Stomach (tissue), 9 donors: Measurements from ENCODE around the gene GPER1. TPM values are rescaled to one million over a fixed set of nuclear protein-coding genes. Genes with fewer than 3 reads are reported as not detected.

Experiments
- DNase-seq, 2 donors: peaks; one replicate each; pipeline versions ENCODE4 v3.0.0 to v3.0.0-alpha.2; 2013 to 2019
- H3K27ac ChIP-seq, 5 donors: fragments of 200-600 bp in 4 of 5; sonication (generic) in 4 of 5; one replicate each; pipeline ENCODE4 v1.5.1; 2013 to 2019; ENCODE audit warnings: mild to moderate bottlenecking in 1 of 5, moderate library complexity in 1 of 5
- H3K27me3 ChIP-seq, 3 donors: fragments of 200-600 bp; sonication (generic); one replicate each; pipeline ENCODE4 v1.5.1; 2017 to 2019; ENCODE audit warnings: mixed run types in 1 of 3
- H3K36me3 ChIP-seq, 4 donors: fragments of 200-600 bp; sonication (generic); 1 replicate in 3 of 4; 2 replicates in 1 of 4; pipeline ENCODE4 v1.5.1; 2016 to 2019
- H3K4me1 ChIP-seq, 4 donors: fragments of 200-600 bp; sonication (generic); one replicate each; pipeline ENCODE4 v1.5.1; 2016 to 2019
- H3K4me3 ChIP-seq, 4 donors: fragments of 200-600 bp; sonication (generic) in 3 of 4; one replicate each; pipeline ENCODE4 v1.5.1; 2016 to 2019; ENCODE audit warnings: mild to moderate bottlenecking in 1 of 4
- H3K9me3 ChIP-seq, 4 donors: fragments of 200-600 bp; sonication (generic); one replicate each; pipeline ENCODE4 v1.5.1; 2016 to 2019
- EP300 ChIP-seq: sonication (generic); formaldehyde crosslinking; IDR thresholded peaks from one replicate; pipeline ENCODE4 v1.6.1; 2017; ENCODE audit warnings: antibody characterized with exemption
- POLR2A ChIP-seq, 4 donors: fragments of 450-650 bp; IDR thresholded peaks; one replicate each; pipeline ENCODE4 v1.6.1; 2016; ENCODE audit warnings: antibody characterized with exemption in 4 of 4, control low read depth in 2 of 4, mild to moderate bottlenecking in 1 of 4, moderate library complexity in 1 of 4
- POLR2AphosphoS5 ChIP-seq, 3 donors: sonication (generic); formaldehyde crosslinking; IDR thresholded peaks; one replicate each; pipeline ENCODE4 v1.6.1; 2016; ENCODE audit warnings: antibody characterized with exemption in 3 of 3
- WGBS, 5 donors: extraction: QIAGEN DNeasy Blood & Tissue Kit in 3 of 5; methylation state at CpG; one replicate each; pipeline versions ENCODE4 v1.1.5 to v1.1.7; 2013 to 2018; 5-methylcytosine and 5-hydroxymethylcytosine counted together
- intact Hi-C: fragments of 100-400 bp; cut with DNase I; formaldehyde crosslinking; loops from one replicate; pipeline ENCODE4 v1.15.1; 2023; ENCODE audit warnings: low total_unique reads
- polyA plus RNA-seq, 3 donors: library from polyadenylated mRNA; stranded (reverse); fragments of 200-250 nt; gene quantifications; one replicate each; pipeline ENCODE4 v1.2.3, GENCODE V29; 2013
- total RNA-seq, 5 donors: library from RNA; depleted of rRNA; stranded (reverse); fragments of >200 nt; gene quantifications; one replicate each; pipeline versions ENCODE4 v1.1.0 to v1.2.3, GENCODE V29; 2014 to 2016
- TF ChIP-seq, protein P1 (sequence below), 7 experiments: fragments of 450-650 bp in 4 of 7; fragments of 200-600 bp in 3 of 7; sonication (generic) in 3 of 7; IDR thresholded peaks; one replicate each; pipeline ENCODE4 v1.5.1; 2016 to 2019; ENCODE audit warnings: antibody characterized with exemption in 7 of 7, control low read depth in 2 of 7, mild to moderate bottlenecking in 1 of 7
- donor health status: healthy with polysubstance abuse.
- donor health status: Bipolar disorder and iron deficiency.
- donor health status: healthy.

The GPER1 gene
- total and polyA plus RNA-seq, 8 donors = 0.58 to 31.2 (median 18.3) TPM; not detected in 1

DNA sequence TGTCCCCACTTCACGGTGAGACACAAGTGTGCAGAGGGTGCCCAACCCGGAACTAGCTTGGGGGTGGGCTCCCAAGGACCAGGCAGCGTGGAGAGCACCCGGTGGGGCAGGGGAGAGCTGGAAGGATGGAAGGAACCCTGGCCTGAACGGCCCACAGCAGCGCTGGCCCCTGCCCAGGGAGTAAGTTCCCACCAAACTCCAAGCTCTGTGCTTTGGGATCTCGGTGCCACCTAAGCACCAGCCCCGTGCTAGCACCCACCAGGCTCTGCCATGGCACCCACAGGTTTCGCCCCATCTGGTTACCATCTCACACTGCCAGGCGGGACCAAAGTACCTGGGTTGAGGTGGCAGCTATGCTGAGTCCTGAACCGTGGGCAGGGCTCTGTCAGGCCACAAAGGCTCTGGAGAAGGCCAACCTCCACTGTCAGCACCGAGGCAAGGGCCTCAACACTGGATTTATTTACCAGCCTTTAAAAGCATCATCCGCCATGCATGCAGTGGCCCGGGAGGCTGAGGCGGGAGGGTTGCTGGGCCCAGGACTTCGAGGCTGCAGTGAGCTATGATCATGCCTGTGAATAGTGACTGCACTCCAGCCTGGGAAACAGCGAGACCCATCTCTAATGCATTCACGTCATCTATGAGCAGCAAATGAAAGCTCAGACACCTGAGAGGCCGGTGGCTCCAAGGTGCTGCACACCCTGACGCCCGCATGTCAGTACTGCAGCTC, 16.0 kb downstream of the GPER1 start:
- Histone ChIP-seq H3K9me3 (no peaks in the 10 kb centered on the region), H3K4me3 (peak overlapping the region in 1 of 4 donors; percentile 19), H3K27me3 (no peaks in the 10 kb centered on the region), H3K36me3 (no peaks in the 10 kb centered on the region), H3K27ac (peak overlapping the region; percentile 69 to 79 (median 75)), H3K4me1 (peaks cover 42 to 74% (median 52%) of the 10 kb centered on the region in 4 donors)
- no peak for DNase-seq
- no peak for TF ChIP-seq POLR2AphosphoS5 (IDR thresholded peaks at IDR 0.05)
- intact Hi-C loops = no loop called here
- 67 to 83% (median 80%) methylated on average over 15 to 21 of the region's 21 CpGs for WGBS, 5 donors

DNA sequence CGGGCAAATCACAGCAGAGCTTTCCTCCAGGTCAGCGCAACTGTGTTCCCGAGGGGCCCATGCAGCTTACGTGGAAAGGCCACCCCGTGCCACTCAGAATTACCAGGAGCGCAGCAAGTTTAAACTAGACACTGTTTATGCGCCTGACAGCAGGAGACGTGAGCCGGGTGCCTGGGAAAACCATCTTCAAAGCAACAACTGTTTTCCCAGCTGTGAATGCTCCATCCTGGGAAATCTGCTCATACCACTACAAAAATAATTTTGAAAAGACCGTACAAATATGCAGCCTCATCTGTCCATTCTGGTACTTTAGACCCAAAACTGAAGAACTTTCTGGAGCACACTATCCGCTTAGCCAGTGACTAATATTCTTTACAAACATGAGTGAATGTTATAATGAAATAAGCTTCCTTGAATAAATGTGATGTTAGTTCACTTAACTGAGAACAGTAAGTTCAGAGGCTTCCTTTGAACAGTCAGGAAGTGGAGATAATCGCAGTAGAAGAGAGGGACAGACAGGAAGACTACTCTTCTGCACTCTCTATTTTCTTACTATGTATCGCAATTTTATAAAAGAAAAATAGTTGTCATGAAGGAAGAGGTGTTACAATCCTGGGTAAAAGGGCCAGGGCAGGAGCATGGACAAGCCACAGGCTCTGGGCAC, 16.7 kb downstream of the GPER1 start:
- WGBS, 5 donors = 84 to 87% (median 85%) methylated on average over 13 of the region's 13 CpGs

DNA sequence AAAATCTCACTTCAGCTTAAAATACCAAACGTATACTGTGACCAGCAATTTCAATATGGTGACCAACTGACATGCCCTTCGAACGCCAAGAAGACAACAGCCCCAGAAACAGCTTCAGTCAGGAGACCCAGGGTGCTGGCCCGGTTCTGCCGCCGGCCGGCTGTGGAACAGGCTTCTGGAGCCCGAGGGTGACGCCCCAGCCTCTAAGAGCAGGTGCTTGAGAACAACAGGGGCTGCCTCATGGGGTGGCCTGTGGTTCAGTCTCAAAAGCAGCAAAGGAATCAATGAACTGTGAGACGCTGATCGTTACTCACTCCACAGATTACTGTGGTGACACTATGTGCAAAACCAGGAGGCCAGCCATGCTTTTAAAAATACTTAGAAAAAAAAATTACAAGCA, 17.3 kb downstream of the GPER1 start:
- Histone ChIP-seq H3K9me3 (no peaks in the 10 kb centered on the region), H3K4me3 (no peak overlapping the region)

More for the DNA sequence above, 16.7 kb downstream of the GPER1 start:
- no peak overlapping the region for H3K4me3 ChIP-seq
- H3K4me1 ChIP-seq = peaks cover 35 to 69% (median 48%) of the 10 kb centered on the region in 4 donors
- H3K36me3 ChIP-seq = no peaks in the 10 kb centered on the region
- TF ChIP-seq POLR2AphosphoS5 (IDR thresholded peaks at IDR 0.05) (no peak), EP300 (no peak), POLR2A (IDR thresholded peaks at IDR 0.05) (no peak)
- TF ChIP-seq, protein P1, sequence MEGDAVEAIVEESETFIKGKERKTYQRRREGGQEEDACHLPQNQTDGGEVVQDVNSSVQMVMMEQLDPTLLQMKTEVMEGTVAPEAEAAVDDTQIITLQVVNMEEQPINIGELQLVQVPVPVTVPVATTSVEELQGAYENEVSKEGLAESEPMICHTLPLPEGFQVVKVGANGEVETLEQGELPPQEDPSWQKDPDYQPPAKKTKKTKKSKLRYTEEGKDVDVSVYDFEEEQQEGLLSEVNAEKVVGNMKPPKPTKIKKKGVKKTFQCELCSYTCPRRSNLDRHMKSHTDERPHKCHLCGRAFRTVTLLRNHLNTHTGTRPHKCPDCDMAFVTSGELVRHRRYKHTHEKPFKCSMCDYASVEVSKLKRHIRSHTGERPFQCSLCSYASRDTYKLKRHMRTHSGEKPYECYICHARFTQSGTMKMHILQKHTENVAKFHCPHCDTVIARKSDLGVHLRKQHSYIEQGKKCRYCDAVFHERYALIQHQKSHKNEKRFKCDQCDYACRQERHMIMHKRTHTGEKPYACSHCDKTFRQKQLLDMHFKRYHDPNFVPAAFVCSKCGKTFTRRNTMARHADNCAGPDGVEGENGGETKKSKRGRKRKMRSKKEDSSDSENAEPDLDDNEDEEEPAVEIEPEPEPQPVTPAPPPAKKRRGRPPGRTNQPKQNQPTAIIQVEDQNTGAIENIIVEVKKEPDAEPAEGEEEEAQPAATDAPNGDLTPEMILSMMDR (IDR thresholded peaks at IDR 0.05) = no peak
- H3K27me3 ChIP-seq = no peaks in the 10 kb centered on the region
- no peaks in the 10 kb centered on the region for H3K9me3 ChIP-seq
- intact Hi-C loops = no loop called here
- peak overlapping the region in 3 of 5 donors; percentile 75 to 79 (median 78) for H3K27ac ChIP-seq
- no peak for DNase-seq

DNA sequence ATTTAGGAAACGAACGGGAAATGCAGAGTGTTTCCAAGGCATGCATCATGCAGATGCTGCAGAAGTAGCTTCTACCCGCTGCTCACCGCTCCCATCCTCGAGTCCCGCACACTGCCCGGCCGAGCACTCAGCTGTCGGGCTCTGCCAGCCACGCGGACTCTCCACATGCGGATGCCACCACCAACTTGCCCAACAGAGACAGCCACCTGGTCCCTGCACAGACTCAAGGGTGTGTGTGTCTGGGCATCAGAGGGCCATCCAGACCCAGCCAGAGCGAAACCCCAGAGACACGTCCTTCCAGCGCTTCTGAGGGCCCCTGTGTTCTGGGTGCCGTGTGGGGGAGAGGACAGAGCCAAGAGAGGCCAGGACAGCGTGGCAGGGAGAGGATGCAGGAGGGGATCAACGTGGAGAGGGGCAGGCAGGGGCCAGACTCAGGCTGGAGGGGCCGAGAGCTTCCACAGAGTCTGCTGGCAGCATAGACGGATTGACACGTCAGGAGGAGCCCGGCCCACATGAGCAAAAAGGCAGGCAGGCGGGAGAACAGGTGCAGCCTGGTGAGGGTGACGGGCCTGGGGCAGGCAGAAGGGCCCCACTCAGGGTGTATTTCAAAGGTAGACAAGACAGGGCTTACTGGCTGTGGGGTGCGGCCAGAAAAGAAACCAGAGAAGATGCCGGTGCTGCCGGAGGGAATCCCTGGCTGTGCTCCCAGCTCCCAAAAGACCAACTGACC, 18.3 kb downstream of the GPER1 start:
- TF ChIP-seq EP300 = no peak
- no peak for TF ChIP-seq POLR2A (IDR thresholded peaks at IDR 0.05)
- TF ChIP-seq, protein P1 (IDR thresholded peaks at IDR 0.05) = no peak
- no peak for TF ChIP-seq POLR2AphosphoS5 (IDR thresholded peaks at IDR 0.05)
- no peak for DNase-seq
- Histone ChIP-seq H3K4me1 (peaks cover 20 to 60% (median 38%) of the 10 kb centered on the region in 4 donors), H3K9me3 (no peaks in the 10 kb centered on the region), H3K36me3 (no peaks in the 10 kb centered on the region), H3K4me3 (no peak overlapping the region), H3K27ac (peak overlapping the region in 3 of 5 donors; percentile 25 to 46 (median 26)), H3K27me3 (no peaks in the 10 kb centered on the region)
- intact Hi-C loops = no loop called here
- 71 to 82% (median 78%) methylated on average over 25 to 27 of the region's 27 CpGs for WGBS, 5 donors

More for the DNA sequence above, 17.3 kb downstream of the GPER1 start:
- intact Hi-C loops = no loop called here
- no peak overlapping the region for H3K27ac ChIP-seq
- TF ChIP-seq EP300 = no peak
- TF ChIP-seq POLR2A (IDR thresholded peaks at IDR 0.05) = no peak
- TF ChIP-seq, protein P1 (IDR thresholded peaks at IDR 0.05) = no peak
- no peak for TF ChIP-seq POLR2AphosphoS5 (IDR thresholded peaks at IDR 0.05)
- H3K4me1 ChIP-seq = peaks cover 30 to 64% (median 43%) of the 10 kb centered on the region in 4 donors
- 82 to 95% (median 90%) methylated on average over 11 of the region's 11 CpGs for WGBS, 5 donors
- H3K36me3 ChIP-seq = no peaks in the 10 kb centered on the region
- no peak for DNase-seq
- no peaks in the 10 kb centered on the region for H3K27me3 ChIP-seq
